ENCODE data around the gene EXOC8. TPM values are rescaled to one million over a fixed set of nuclear protein-coding genes. Genes with fewer than 3 reads are reported as not detected.

Gene EXOC8
- total and polyA plus RNA-seq, 2 of the 13 experiments (the other 11 are each of a cell fraction or from before 2014, with no cell fraction given) = 2.1 to 7.9 TPM

GRCh38 chr1:231338270-231339128, 847 bp upstream of the EXOC8 start, which contains the start of gene SPRTN (continued):
- no peak for TF ChIP-seq ZNF432 (CRISPR knock-in tag; IDR thresholded peaks at IDR 0.05; ENCODE audit: borderline replicate concordance)
- peak; percentile 25; the same call in 1 of the 2 replicates for TF ChIP-seq ZNF776 (CRISPR knock-in tag; IDR thresholded peaks at IDR 0.05)
- TF ChIP-seq REXO4 (CRISPR knock-in tag; IDR thresholded peaks at IDR 0.05; ENCODE audit: borderline replicate concordance) = no peak
- TF ChIP-seq, protein P1, sequence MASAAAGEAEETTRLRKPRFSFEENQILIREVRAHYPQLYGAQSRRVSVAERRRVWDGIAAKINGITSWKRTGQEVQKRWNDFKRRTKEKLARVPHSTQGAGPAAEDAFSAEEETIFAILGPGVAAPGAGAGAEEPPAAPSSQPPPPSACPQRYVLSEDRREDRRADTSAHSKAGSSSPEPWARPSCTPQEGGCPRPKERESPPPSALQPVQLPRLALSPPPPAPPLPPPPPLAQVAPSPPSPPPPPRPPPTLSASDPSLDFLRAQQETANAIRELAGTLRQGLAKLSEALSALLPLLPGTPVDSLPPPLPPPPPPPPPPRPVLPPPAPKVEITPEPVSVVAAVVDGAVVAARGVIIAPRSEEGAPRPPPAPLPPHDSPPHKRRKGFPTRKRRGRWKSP (CRISPR knock-in tag; IDR thresholded peaks at IDR 0.05) = no peak
- TF ChIP-seq ERF (CRISPR knock-in tag; IDR thresholded peaks at IDR 0.05) = no peak
- TF ChIP-seq, protein P2, sequence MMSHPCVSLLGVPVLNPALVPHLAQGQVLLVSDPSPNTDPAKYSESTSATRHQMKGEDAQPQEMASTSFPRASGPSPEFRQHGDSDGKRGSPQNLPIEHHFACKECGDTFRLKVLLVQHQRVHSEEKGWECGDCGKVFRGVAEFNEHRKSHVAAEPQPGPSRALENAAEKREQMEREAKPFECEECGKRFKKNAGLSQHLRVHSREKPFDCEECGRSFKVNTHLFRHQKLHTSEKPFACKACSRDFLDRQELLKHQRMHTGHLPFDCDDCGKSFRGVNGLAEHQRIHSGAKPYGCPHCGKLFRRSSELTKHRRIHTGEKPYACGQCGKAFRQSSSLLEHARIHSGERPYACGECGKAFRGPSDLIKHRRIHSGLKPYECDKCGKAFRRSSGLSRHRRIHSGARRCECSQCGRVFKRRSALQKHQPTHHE (CRISPR knock-in tag; IDR thresholded peaks at IDR 0.05; ENCODE audit: borderline replicate concordance) = no peak; the same call in 1 of the 2 replicates
- no peak for TF ChIP-seq CSRNP2 (CRISPR knock-in tag; conservative IDR thresholded peaks at IDR 0.05; ENCODE audit: low read depth)
- TF ChIP-seq, protein P3, sequence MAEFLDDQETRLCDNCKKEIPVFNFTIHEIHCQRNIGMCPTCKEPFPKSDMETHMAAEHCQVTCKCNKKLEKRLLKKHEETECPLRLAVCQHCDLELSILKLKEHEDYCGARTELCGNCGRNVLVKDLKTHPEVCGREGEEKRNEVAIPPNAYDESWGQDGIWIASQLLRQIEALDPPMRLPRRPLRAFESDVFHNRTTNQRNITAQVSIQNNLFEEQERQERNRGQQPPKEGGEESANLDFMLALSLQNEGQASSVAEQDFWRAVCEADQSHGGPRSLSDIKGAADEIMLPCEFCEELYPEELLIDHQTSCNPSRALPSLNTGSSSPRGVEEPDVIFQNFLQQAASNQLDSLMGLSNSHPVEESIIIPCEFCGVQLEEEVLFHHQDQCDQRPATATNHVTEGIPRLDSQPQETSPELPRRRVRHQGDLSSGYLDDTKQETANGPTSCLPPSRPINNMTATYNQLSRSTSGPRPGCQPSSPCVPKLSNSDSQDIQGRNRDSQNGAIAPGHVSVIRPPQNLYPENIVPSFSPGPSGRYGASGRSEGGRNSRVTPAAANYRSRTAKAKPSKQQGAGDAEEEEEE (CRISPR knock-in tag; IDR thresholded peaks at IDR 0.05; ENCODE audit: borderline replicate concordance) = no peak
- no peak for TF ChIP-seq CBX5 (CRISPR knock-in tag; IDR thresholded peaks at IDR 0.05; ENCODE audit: borderline replicate concordance)
- no peak for TF ChIP-seq TP53 (CRISPR knock-in tag; conservative IDR thresholded peaks at IDR 0.05)
- TF ChIP-seq ZNF451 (CRISPR knock-in tag; IDR thresholded peaks at IDR 0.05) = no peak
- no peak for TF ChIP-seq NR2F1 (CRISPR knock-in tag; IDR thresholded peaks at IDR 0.05)
- TF ChIP-seq ZBTB3 (CRISPR knock-in tag; IDR thresholded peaks at IDR 0.05; ENCODE audit: borderline replicate concordance, low read depth) = no peak
- no peak for TF ChIP-seq ZNF629 (CRISPR knock-in tag; conservative IDR thresholded peaks at IDR 0.05)
- TF ChIP-seq ZIK1 (CRISPR knock-in tag; IDR thresholded peaks at IDR 0.05; ENCODE audit: borderline replicate concordance, low read depth) = no peak
- TF ChIP-seq PTBP1 (IDR thresholded peaks at IDR 0.05; ENCODE audit: low read depth, low read length, poor library complexity, severe bottlenecking) = no peak
- TF ChIP-seq ZNF530 (CRISPR knock-in tag; IDR thresholded peaks at IDR 0.05; ENCODE audit: low read depth) = no peak
- no peak; the same call in 1 of the 2 replicates for TF ChIP-seq ZBTB42 (CRISPR knock-in tag; IDR thresholded peaks at IDR 0.05)
- TF ChIP-seq NFRKB (IDR thresholded peaks at IDR 0.05) = no peak
- TF ChIP-seq CENPT (CRISPR knock-in tag; IDR thresholded peaks at IDR 0.05; ENCODE audit: low read depth) = no peak
- no peak for TF ChIP-seq SETDB1 (CRISPR knock-in tag; IDR thresholded peaks at IDR 0.05; ENCODE audit: borderline replicate concordance)
- TF ChIP-seq FOXO1 (CRISPR knock-in tag; IDR thresholded peaks at IDR 0.05) = no peak

Measured in HepG2 (cell line).